Measurements from ENCODE around the gene HNRNPH2. TPM values are rescaled to one million over a fixed set of nuclear protein-coding genes. Genes with fewer than 3 reads are reported as not detected.

Gene HNRNPH2
- total and polyA plus RNA-seq, 11 donors: 36.5 to 71.9 (median 56.8) TPM

- Histone ChIP-seq H3K9me3 (no peaks in the 10 kb centered on the region), H3K27ac (no peak overlapping the region), H3K36me3 (no peaks in the 10 kb centered on the region), H3K27me3 (peaks cover 0 to 7% (median 0%) of the 10 kb centered on the region in 9 donors), H3K4me1 (no peaks in the 10 kb centered on the region), H3K4me3 (no peak overlapping the region)
- ATAC-seq (no peak), DNase-seq (no peak)
- intact Hi-C loops (cut with DNase I): no loop called here
- TF ChIP-seq POLR2A (IDR thresholded peaks at IDR 0.05) (no peak), CTCF (IDR thresholded peaks at IDR 0.05) (no peak)
- 48 to 65% (median 57%) methylated on average over 3 of the region's 3 CpGs for WGBS, 4 donors
Measured at GRCh38 chrX:101370888-101371504, 37.0 kb upstream of the HNRNPH2 start.

GRCh38 chrX:101377547-101377946, 30.5 kb upstream of the HNRNPH2 start:
- peaks cover 0 to 20% (median 0%) of the 10 kb centered on the region in 9 donors for H3K27me3 ChIP-seq
- DNase-seq (no peak), ATAC-seq (no peak)
- 60 to 82% (median 73%) methylated on average over 1 of the region's 1 CpG for WGBS, 4 donors
- H3K27ac ChIP-seq: no peak overlapping the region
- H3K4me1 ChIP-seq: no peaks in the 10 kb centered on the region
- no peaks in the 10 kb centered on the region for H3K9me3 ChIP-seq
- H3K4me3 ChIP-seq: no peak overlapping the region
- intact Hi-C loops (cut with DNase I): no loop called here
- no peak for TF ChIP-seq POLR2A (IDR thresholded peaks at IDR 0.05)
- no peak for TF ChIP-seq CTCF (IDR thresholded peaks at IDR 0.05)
- H3K36me3 ChIP-seq: no peaks in the 10 kb centered on the region

GRCh38 chrX:101383679-101384205, 24.3 kb upstream of the HNRNPH2 start:
- no peaks in the 10 kb centered on the region for H3K9me3 ChIP-seq
- H3K27ac ChIP-seq: no peak overlapping the region
- DNase-seq (no peak), ATAC-seq (no peak)
- H3K36me3 ChIP-seq: no peaks in the 10 kb centered on the region
- H3K27me3 ChIP-seq: peaks cover 0 to 9% (median 0%) of the 10 kb centered on the region in 9 donors
- no peak for TF ChIP-seq CTCF (IDR thresholded peaks at IDR 0.05)
- TF ChIP-seq POLR2A (IDR thresholded peaks at IDR 0.05): no peak
- no peaks in the 10 kb centered on the region for H3K4me1 ChIP-seq
- intact Hi-C loops (cut with DNase I): no loop called here
- no peak overlapping the region for H3K4me3 ChIP-seq
- WGBS, 4 donors: 60 to 71% (median 65%) methylated on average over 4 of the region's 4 CpGs

- ATAC-seq (no peak), DNase-seq (no peak)
- no peak for TF ChIP-seq POLR2A (IDR thresholded peaks at IDR 0.05)
- no peak for TF ChIP-seq CTCF (IDR thresholded peaks at IDR 0.05)
- Histone ChIP-seq H3K9me3 (no peaks in the 10 kb centered on the region), H3K27me3 (no peaks in the 10 kb centered on the region), H3K4me1 (no peaks in the 10 kb centered on the region), H3K27ac (peak overlapping the region in 1 of 12 donors; percentile 74), H3K4me3 (peak overlapping the region in 3 of 12 donors; percentile 19 to 50 (median 21)), H3K36me3 (no peaks in the 10 kb centered on the region)
- intact Hi-C loops (cut with DNase I): no loop called here
- WGBS, 4 donors: 75 to 89% (median 81%) methylated on average over 7 of the region's 7 CpGs
Measured at GRCh38 chrX:101385026-101385684, 22.9 kb upstream of the HNRNPH2 start.

Measured in heart left ventricle (tissue), 16 donors.